B cell (primary cell): ENCODE measurements around the gene CYP51A1. TPM values are rescaled to one million over a fixed set of nuclear protein-coding genes. Genes with fewer than 3 reads are reported as not detected.

Experiments
- ATAC-seq: fragments of 200-7000 bp; cut with Tn5 transposase; one replicate; pipeline ENCODE4 v1.10.0; 2021; ENCODE audit warnings: low read depth, mild to moderate bottlenecking, moderate number of reproducible peaks, moderate library complexity
- CTCF ChIA-PET: fragments of 350-600 bp; sonication (Branson Sonifier 250); formaldehyde crosslinking; loops from one replicate; lab custom pipeline; 2021; ENCODE audit warnings: antibody characterized with exemption, inconsistent platforms; lab: Charles Lee
- POLR2A ChIA-PET: fragments of 350-600 bp; sonication (Branson Sonifier 250); formaldehyde crosslinking; loops from one replicate; lab custom pipeline; 2021; ENCODE audit warnings: antibody characterized with exemption; lab: Charles Lee
- DNase-seq: peaks from one replicate; pipeline ENCODE4 v3.0.0; 2013
- H2AFZ ChIP-seq: 2 replicates; pipeline ENCODE4 v1.6.1; 2012; ENCODE audit warnings: mild to moderate bottlenecking, low read depth, low read length; ENCODE audit not compliant: insufficient read depth, poor library complexity, severe bottlenecking
- H3K27ac ChIP-seq, 2 donors: 1 replicate in 1 of 2; 2 replicates in 1 of 2; pipeline ENCODE4 v1.5.1; 2012 to 2013; ENCODE audit warnings: low read length in 2 of 2, mild to moderate bottlenecking in 2 of 2, moderate library complexity in 1 of 2
- H3K27me3 ChIP-seq, 4 experiments: fragments of 200-600 bp in 1 of 4; sonication (generic) in 1 of 4; replicated peaks in 1 of 4; 1 replicate in 2 of 4; 2 replicates in 2 of 4; pipeline versions ENCODE4 v1.6.1 to v1.7.0; 2013 to 2016; ENCODE audit warnings: low read length in 3 of 4, mild to moderate bottlenecking in 2 of 4, mixed read lengths in 1 of 4, moderate library complexity in 1 of 4; ENCODE audit not compliant: insufficient read depth in 4 of 4, control insufficient read depth in 3 of 4; ENCODE audit errors: control extremely low read depth in 1 of 4
- H3K36me3 ChIP-seq, 2 experiments: replicated peaks in 1 of 2; 1 replicate in 1 of 2; 2 replicates in 1 of 2; pipeline versions ENCODE4 v1.6.1 to v1.7.1; 2013; ENCODE audit warnings: low read length in 1 of 2; ENCODE audit not compliant: insufficient read depth in 2 of 2, control insufficient read depth in 1 of 2; ENCODE audit errors: control extremely low read depth in 1 of 2, extremely low read depth in 1 of 2
- H3K4me1 ChIP-seq, 2 donors: fragments of 200-600 bp in 1 of 2; sonication (generic) in 1 of 2; 1 replicate in 1 of 2; 2 replicates in 1 of 2; pipeline versions ENCODE4 v1.5.1 to v1.6.1; 2013 to 2017; ENCODE audit warnings: low read length in 2 of 2; ENCODE audit not compliant: control insufficient read depth in 2 of 2, insufficient read depth in 2 of 2
- H3K4me2 ChIP-seq: replicated peaks from 2 replicates; pipeline ENCODE3; 2012; ENCODE audit warnings: mild to moderate bottlenecking, low read depth, low read length; ENCODE audit not compliant: poor library complexity, severe bottlenecking
- H3K4me3 ChIP-seq, 5 experiments: fragments of 200-600 bp in 1 of 5; sonication (generic) in 1 of 5; 1 replicate in 3 of 5; 2 replicates in 2 of 5; pipeline versions ENCODE4 v1.5.1 to v1.7.0; 2011 to 2016; ENCODE audit warnings: low read length in 4 of 5, mild to moderate bottlenecking in 4 of 5, low read depth in 2 of 5, control low read depth in 1 of 5, moderate library complexity in 1 of 5; ENCODE audit not compliant: insufficient read depth in 1 of 5; ENCODE audit errors: control extremely low read depth in 1 of 5, extremely low read depth in 1 of 5
- H3K79me2 ChIP-seq: fragments of 200-600 bp; sonication (generic); one replicate; pipeline ENCODE4 v1.6.0; 2016; ENCODE audit warnings: low read length; ENCODE audit not compliant: control insufficient read depth, insufficient read depth
- H3K9ac ChIP-seq: fragments of 200-600 bp; sonication (generic); 2 replicates; pipeline ENCODE4 v1.6.1; 2017; ENCODE audit warnings: mild to moderate bottlenecking, low read length, moderate library complexity
- H3K9me3 ChIP-seq, 3 donors: one replicate each; pipeline versions ENCODE4 v1.6.1 to v1.7.1; 2013; ENCODE audit warnings: low read length in 2 of 3; ENCODE audit not compliant: control insufficient read depth in 2 of 3, insufficient read depth in 1 of 3; ENCODE audit errors: control extremely low read depth in 1 of 3
- H4K20me1 ChIP-seq: 2 replicates; pipeline ENCODE4 v1.6.0; 2012; ENCODE audit warnings: mild to moderate bottlenecking, low read length; ENCODE audit not compliant: insufficient read depth, control insufficient read depth, poor library complexity, severe bottlenecking
- H3K27ac Mint-ChIP-seq: one replicate; pipeline ENCODE4 v1.8.0; 2021; ENCODE audit warnings: mixed read lengths
- H3K27me3 Mint-ChIP-seq: one replicate; pipeline ENCODE4 v1.8.0; 2021; ENCODE audit warnings: mixed read lengths
- H3K4me1 Mint-ChIP-seq: one replicate; pipeline ENCODE4 v1.8.0; 2021; ENCODE audit warnings: mixed read lengths
- H3K4me3 Mint-ChIP-seq: one replicate; pipeline ENCODE4 v1.8.0; 2021; ENCODE audit warnings: mixed read lengths
- H3K9me3 Mint-ChIP-seq: one replicate; pipeline ENCODE4 v1.8.0; 2022; ENCODE audit warnings: mixed read lengths; ENCODE audit not compliant: insufficient read depth
- EZH2 ChIP-seq: IDR thresholded peaks from 2 replicates; pipeline ENCODE4 v1.6.1; 2012; ENCODE audit warnings: borderline replicate concordance, low read depth, mild to moderate bottlenecking, moderate library complexity, low read length; ENCODE audit not compliant: insufficient read depth, poor library complexity, severe bottlenecking
- WGBS: methylation state at CpG from one replicate; pipeline ENCODE4 v1.1.5; 2013; ENCODE audit warnings: missing lambda C conversion rate; ENCODE audit not compliant: insufficient coverage; 5-methylcytosine and 5-hydroxymethylcytosine counted together
- intact Hi-C: fragments of 100-400 bp; cut with micrococcal nuclease; formaldehyde crosslinking; loops from one replicate; pipeline ENCODE4 v1.10.0; 2022
- polyA plus RNA-seq: library from polyadenylated mRNA; depleted of rRNA; stranded (reverse); fragments of >200 nt; gene quantifications from 2 replicates; pipeline ENCODE4 v1.2.3, GENCODE V29; 2012
- total RNA-seq, 2 donors: library from RNA; stranded (reverse); fragments of 120-200 nt in 1 of 2; gene quantifications; 1 replicate in 1 of 2; 2 replicates in 1 of 2; pipeline versions ENCODE4 v1.2.3 to v1.2.4, GENCODE V29; 2013 to 2022
- TF ChIP-seq, protein P1 (sequence below): fragments of 200-600 bp; IDR thresholded peaks from one replicate; pipeline ENCODE4 v1.8.0; 2022; ENCODE audit warnings: antibody characterized with exemption, mild to moderate bottlenecking

The CYP51A1 gene
- total and polyA plus RNA-seq, 2 donors (not counting 1 experiment from before 2014, with no cell fraction given), result 6.3 to 36.1 TPM

- POLR2A ChIA-PET, result no interaction called here
- CTCF ChIA-PET, result no interaction called here
- Histone ChIP-seq H3K4me3 (no peak overlapping the region), H4K20me1 (no peaks in the 10 kb centered on the region), H3K27me3 (no peaks in the 10 kb centered on the region), H3K4me2 (no peak overlapping the region), H3K79me2 (peaks cover 30% of the 10 kb centered on the region), H3K9ac (no peak overlapping the region), H3K27ac (no peak overlapping the region), H3K36me3 (peaks cover 17 to 36% of the 10 kb centered on the region in 2 experiments), H3K4me1 (no peaks in the 10 kb centered on the region), H3K9me3 (no peaks in the 10 kb centered on the region), H2AFZ (no peak overlapping the region)
- DNase-seq (no peak), ATAC-seq (no peak)
- Mint-ChIP-seq H3K9me3 (no peaks in the 10 kb centered on the region), H3K4me3 (no peak overlapping the region), H3K27ac (no peak overlapping the region), H3K4me1 (peaks cover 7% of the 10 kb centered on the region), H3K27me3 (no peaks in the 10 kb centered on the region)
- intact Hi-C loops, result no loop called here
- TF ChIP-seq EZH2, result no peak
- TF ChIP-seq, protein P1, sequence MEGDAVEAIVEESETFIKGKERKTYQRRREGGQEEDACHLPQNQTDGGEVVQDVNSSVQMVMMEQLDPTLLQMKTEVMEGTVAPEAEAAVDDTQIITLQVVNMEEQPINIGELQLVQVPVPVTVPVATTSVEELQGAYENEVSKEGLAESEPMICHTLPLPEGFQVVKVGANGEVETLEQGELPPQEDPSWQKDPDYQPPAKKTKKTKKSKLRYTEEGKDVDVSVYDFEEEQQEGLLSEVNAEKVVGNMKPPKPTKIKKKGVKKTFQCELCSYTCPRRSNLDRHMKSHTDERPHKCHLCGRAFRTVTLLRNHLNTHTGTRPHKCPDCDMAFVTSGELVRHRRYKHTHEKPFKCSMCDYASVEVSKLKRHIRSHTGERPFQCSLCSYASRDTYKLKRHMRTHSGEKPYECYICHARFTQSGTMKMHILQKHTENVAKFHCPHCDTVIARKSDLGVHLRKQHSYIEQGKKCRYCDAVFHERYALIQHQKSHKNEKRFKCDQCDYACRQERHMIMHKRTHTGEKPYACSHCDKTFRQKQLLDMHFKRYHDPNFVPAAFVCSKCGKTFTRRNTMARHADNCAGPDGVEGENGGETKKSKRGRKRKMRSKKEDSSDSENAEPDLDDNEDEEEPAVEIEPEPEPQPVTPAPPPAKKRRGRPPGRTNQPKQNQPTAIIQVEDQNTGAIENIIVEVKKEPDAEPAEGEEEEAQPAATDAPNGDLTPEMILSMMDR, result no peak
Measured at GRCh38 chr7:92121681-92122080, 12.6 kb downstream of the CYP51A1 start.

GRCh38 chr7:92119213-92119759, 15.0 kb downstream of the CYP51A1 start:
- POLR2A ChIA-PET, result no interaction called here
- CTCF ChIA-PET, result no interaction called here

More at GRCh38 chr7:92119213-92119759, 15.0 kb downstream of the CYP51A1 start:
- intact Hi-C loops, result no loop called here
- H3K9me3 Mint-ChIP-seq, result no peaks in the 10 kb centered on the region
- Histone ChIP-seq H2AFZ (no peak overlapping the region), H3K9me3 (no peaks in the 10 kb centered on the region), H3K4me3 (no peak overlapping the region), H3K4me2 (no peak overlapping the region), H3K79me2 (peaks cover 30% of the 10 kb centered on the region), H3K9ac (no peak overlapping the region), H3K27me3 (no peaks in the 10 kb centered on the region), H3K4me1 (no peaks in the 10 kb centered on the region), H3K27ac (no peak overlapping the region), H4K20me1 (no peaks in the 10 kb centered on the region), H3K36me3 (peaks cover 14 to 42% of the 10 kb centered on the region in 2 experiments)
- DNase-seq (no peak), ATAC-seq (no peak)
- no peak overlapping the region for H3K4me3 Mint-ChIP-seq
- no CpG with 5 or more reads among the region's 1 CpG for WGBS
- TF ChIP-seq, protein P1, result no peak
- TF ChIP-seq EZH2, result no peak
- H3K27me3 Mint-ChIP-seq, result no peaks in the 10 kb centered on the region
- H3K27ac Mint-ChIP-seq, result peak overlapping the region; percentile 11
- peaks cover 7% of the 10 kb centered on the region for H3K4me1 Mint-ChIP-seq
